Activated CD8-positive, alpha-beta memory T cell treated with anti-CD3 and anti-CD28 coated beads, Interleukin-2, amount 50 U/mL, for 1 hour (primary cell): ENCODE results near the gene CDH4.

ENCODE experiments used
- DNase-seq: peaks from one replicate; pipeline ENCODE4 v3.0.0-alpha.2; 2020; ENCODE audit errors: extremely low read depth

Gene CDH4

DNA sequence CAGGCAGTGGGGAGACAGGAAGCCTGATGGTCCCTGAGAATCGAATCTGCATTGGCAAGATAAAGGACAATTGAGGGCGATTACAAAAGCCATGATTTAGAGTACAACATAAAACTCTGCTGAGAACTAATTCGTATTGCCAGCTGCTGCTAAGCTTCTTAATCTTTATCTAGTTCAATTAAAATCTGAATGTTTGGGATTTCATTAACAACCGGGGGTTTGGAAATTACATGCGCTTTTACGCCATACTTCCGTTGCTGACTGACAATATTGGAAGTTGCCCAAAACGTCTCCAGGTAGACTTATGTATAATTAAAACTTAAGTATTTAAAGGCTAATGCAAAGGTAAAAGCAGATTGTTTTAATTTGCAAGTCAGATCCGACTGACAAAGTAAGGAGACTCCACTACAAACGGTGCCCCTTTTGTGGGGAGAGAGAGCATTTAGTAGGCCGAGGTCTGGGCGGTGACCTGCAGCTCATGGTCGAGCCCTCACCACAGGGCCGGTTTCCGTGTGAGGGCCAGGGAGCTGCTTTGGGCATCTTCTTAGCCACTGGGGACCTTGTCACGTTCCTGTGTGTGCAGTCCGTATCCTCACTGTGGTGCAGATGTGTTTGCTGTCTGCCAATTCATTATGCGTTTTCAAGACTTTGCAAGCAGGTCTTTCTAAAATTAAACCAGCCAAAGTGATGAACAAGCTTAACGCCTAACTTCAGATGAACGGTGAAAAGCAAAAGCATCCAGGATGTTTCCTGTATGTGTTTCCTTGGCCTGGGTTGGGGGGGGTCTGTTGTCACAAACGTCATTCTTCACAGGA lies 49.9 kb downstream of the CDH4 start:
- DNase-seq = no peak

DNA sequence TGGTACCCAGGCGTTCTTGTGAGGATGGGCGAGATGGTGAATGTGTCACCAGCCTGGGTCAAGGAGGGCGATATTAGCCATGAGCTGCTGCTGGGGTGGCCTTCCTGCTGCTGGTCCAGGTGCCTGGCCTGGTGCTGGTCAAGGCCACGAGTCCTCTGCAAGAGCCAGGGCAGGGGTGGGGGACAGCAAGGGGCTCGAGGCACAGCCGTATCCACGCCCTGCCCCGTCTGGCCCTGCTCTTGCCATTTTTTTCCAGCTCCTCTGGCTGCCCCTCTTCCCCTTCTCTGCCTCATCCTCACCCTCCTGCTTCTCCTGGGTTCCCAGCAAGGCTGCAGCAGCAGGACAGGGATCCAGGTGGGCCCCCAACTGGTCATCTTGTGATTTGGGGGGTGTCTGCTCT lies 51.2 kb downstream of the CDH4 start:
- no peak for DNase-seq

DNA sequence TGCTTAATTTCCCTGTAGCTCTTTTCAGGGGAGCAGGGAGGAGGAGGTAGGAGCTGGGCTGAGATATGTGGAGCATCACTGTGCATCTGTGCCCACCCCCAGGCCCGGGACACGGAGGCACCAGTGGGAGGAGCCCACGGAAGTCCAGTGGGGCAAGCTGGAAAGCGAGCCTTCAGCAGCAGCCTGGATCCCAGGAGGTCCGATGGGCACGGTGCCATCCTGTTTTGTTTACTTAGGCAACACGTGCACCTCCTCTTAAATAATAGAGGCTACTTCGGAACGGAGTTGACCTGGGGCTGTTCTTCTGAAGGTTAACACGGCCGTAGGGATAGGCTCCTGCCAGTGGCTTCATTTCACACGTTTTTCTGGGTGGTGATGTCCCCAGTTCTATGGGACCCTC lies 51.6 kb downstream of the CDH4 start:
- DNase-seq = no peak

DNA sequence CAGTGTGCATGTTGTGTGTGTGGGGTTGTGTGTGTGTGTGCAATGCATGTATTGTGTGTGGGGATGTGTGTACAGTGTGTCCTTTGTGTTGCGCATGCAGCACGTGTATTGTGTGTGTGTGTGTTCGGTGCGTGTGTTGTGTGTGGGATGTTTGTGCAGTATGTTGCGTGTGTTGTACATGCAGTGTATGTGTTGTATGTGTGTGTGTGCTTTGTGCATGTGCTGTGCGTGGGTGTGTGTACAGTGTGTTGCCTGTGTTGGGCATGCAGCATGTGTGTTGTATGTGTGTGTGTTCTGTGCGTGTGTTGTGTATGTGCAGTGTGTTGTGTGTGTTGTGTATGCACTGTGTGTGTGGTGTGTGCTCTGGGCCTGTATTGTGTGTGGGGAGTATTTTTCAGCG lies 52.7 kb downstream of the CDH4 start:
- no peak for DNase-seq

DNA sequence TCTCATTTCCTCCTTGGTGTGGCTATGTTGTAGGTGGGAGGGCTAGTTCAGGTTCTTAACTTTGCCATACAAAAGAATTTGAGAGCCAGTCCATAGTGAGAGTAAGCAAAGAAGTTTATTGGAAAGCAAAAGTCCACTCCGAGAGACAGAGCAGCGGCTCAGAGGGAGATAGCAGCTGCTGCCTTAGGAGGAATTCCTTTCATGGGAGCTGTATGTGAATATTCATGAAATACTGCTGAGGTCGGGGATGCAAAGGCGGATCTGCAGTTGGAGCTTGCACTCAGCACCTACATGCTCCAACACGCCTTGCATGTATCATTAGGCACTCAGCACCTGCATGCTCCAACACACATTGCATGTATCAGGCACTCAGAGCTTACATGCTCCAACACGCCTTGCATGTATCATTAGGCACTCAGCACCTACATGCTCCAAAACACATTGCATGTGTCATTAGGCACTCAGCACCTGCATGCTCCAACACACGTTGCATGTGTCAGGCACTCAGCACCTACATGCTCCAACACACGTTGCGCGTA lies 54.9 kb downstream of the CDH4 start:
- DNase-seq = no peak

DNA sequence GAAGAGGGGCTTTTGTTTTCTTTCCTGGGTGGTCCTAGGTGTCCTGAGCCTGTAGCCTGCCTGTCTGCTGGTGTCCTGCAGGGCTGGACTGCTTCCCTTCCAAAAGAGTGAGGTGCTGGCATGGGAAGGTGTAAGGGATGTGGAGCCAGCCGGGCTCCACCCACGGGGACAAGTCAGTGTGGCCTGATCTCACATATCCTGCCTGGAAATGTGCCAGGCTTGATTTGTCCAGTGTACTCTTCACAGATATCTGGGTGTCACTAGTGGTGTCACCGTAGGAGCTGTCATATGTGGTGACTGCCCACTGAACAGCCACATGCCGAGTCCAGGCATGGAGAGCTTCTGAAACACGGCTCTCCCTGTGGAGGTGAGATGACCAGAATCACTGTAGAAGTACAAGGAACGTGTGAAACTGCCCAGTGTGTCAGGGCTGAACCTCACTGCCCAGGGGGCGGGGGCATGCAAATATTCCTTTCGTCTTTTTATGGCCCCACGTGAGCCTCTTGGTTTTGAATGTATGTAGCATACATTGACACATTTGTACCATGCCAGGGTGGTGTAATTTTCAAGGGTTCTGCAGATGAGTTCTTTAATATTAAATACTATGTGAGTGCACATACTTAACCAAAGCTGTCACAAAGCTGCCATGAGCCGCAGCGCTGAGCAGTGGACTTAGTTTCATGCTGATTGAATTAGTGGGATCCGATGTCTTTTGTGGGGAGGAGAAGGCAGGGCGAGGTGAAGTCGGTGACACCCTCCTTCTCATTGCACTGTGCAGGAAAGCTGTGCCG lies 55.8 kb downstream of the CDH4 start:
- no peak for DNase-seq

DNA sequence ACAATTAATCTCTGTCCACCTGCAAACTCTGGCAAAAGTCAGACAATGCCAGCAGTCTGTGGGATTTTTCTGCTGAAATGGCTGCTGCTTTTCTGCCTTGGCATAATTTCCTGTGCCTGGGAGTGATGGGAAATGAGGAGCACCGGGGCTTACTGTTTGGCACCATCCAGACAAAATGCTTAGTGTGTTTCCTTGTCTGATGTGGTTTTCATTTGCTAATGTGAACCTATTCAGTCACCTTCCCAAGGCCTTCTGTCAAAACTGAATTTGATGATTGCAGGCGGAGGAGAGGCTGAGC lies 56.4 kb downstream of the CDH4 start:
- no peak for DNase-seq

DNA sequence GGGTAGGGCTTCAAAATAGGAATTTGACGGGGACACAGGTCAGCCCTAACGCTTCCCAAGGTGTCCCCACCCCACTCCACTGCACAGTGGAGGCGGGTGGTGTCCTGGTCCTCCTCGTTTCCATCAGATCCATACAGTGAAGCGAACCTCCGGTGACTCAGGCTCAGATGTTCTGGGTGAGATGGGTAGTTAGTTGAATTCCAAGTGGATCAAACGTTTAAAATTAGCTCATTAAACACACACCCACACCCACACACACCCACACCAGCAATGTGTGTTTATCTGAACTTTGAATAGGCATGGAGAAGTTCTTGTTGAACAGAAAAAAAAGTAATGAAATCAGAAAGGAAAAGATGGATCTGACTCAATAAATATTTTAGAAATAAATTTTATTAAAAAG lies 58.9 kb downstream of the CDH4 start:
- no peak for DNase-seq

DNA sequence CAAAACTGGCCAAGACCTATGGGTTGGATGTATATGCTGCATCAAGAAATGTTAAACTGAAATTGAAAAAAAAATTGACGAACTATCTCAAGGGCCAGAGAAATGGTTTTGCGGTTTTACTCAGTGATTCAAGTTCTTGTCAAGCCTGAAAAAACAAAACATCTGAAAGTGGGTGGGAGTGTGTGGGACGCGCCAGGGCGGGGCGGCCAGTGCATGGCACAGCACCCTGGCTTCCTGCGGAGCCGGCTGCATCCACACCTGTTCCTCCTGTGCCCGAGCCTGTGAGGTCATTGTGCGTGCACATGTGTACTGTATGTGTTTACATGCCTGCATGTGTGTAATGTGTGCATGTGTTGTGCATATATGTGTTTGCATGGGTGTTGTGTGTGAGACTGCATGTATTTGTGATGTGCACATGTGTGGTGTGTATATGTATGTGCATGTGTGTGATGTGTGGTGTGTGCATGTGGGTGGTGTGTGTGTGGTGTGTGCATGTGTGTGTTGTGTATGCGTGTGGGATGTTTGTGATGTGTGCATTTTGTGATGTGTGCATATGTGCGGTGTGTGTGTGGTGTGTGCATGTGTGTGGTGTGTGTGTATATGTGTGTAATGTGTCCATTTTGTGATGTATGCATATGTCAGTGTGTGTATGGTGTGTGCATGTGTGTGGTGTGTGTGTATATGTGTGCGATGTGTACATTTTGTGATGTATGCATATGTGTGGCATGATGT lies 59.8 kb downstream of the CDH4 start:
- no peak for DNase-seq

DNA sequence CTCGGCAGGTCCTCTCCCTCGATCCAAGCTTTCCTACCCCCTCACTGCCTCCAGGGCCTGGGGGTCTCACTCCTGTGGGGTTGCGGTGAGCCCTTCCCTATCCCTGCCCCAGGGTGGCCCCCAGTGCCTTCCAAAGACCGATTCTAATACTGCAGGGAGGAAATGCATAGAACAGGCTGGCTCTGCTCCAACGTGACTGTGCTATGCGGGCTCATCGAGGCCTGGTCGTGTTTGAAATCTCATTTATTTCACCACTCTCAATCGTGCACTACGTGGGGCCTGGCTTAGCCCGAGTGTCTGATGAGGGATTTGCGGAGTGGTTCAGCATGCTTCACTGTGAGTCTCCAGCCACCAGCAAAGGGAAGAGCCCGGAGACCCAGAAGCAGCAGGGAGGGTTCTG lies 60.9 kb downstream of the CDH4 start:
- no peak for DNase-seq

DNA sequence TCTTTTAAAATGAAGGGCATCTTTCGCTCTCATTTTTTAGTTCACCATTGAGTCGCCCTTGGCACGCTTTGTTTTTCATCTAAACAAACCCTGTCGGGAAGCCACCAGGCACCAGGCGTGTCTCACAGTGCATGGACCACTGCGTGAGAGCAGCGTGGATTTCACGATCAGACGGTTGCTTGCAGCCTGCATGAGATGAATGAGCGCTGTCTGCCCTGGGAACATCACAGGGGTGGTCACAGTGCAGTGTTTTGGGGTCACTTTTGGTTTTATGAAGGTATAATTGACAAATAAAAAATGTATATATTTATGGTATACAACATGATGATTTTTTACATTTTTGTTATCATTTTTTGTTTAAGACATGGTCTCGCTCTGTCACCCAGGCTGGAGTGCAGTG lies 61.3 kb downstream of the CDH4 start:
- no peak for DNase-seq

DNA sequence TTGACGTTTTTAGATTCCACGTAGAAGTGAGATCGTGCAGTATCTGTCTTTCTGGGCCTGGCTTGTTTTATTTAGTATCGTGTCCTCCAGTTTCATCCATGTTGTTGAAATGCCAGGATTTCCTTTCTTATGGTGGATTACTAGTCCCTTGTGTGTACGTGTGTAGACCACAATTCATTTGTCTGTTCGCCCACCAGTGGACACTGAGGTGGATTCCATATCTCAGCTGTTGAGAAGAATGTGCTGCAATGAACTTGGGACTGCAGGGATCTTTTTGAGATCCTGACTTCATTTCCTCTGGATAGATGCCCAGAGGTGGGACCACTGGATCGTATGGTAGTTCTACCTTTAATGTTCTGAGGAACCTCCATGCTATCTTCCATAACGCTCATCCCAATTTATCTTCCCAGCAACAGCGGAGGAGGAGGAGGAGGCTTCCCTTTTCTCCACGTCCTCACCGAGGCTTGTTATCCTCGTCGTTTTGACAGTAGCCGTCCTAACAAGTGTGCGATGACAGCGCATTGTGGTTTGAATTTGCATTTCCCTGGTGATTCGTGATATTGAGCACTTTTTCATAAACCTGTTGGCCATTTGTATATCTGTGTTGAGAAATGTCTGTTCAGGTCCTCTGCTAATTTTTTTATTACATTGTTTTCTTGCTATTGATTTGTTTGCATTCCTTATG lies 62.4 kb downstream of the CDH4 start:
- DNase-seq = no peak

DNA sequence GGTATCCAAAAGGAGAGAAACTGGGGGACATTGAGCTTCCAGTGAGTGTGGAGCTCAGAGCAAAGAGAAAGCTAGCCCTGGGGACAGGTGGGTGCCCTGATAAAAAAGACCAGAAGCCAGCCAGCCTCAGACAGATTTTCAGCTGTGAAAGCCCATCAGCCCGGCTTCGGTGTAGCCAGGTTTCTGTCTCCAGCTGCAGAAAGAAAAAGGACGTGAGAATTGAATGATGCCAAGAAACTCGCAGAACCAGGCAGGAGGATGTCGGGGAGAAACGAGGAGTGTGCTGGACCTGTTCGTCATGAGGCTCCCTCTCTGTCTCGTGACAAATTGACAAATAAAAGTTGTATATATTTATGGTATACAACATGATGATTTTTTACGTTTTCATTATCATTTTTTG lies 63.3 kb downstream of the CDH4 start:
- DNase-seq = no peak

DNA sequence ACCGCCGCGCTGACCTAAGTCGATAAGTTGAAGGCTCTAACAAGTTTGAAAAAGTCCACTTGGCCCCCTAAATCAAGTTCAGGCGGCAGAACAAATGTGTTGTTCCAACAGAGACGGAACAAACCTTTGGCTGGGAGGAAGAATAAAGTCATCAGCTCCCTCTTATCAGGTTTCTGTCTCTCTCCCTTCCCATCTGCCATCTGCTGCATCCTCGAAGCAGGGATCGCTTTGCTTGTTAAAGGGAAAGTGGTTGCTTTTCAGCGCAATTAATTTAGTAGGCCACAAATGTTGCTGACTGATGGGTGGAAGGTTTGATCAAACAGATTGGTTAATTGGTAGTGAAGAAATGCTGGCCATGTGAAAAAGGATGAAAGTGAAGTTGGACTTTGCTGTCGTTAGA lies 64.3 kb downstream of the CDH4 start:
- DNase-seq = no peak

DNA sequence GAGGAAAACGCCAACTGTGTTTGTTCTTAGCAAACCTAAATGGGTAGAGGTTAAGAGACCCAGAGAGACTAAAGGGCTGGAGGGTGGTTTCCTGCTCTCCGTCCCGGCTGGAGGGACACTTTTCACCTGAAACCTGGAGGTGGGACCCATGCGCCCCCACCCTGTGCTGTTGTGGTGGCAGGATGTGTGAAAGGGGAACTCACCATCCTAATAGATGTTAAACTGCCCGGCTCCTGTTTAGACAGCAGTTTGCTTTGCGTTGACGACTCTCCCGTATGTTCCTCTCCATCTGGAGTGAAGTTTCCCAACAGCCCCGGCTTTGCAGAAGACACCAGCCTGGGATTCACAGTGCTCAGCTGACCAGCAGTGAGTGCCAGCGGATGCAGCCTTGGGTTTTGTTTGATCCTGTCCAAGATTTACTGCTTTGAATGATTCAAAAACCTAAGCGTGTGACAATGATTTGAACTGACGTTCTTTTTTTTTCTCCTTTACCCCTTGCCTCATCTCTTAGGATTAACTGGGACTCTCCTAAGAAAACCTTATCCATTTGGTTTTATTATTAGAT lies 66.0 kb downstream of the CDH4 start:
- DNase-seq = no peak

DNA sequence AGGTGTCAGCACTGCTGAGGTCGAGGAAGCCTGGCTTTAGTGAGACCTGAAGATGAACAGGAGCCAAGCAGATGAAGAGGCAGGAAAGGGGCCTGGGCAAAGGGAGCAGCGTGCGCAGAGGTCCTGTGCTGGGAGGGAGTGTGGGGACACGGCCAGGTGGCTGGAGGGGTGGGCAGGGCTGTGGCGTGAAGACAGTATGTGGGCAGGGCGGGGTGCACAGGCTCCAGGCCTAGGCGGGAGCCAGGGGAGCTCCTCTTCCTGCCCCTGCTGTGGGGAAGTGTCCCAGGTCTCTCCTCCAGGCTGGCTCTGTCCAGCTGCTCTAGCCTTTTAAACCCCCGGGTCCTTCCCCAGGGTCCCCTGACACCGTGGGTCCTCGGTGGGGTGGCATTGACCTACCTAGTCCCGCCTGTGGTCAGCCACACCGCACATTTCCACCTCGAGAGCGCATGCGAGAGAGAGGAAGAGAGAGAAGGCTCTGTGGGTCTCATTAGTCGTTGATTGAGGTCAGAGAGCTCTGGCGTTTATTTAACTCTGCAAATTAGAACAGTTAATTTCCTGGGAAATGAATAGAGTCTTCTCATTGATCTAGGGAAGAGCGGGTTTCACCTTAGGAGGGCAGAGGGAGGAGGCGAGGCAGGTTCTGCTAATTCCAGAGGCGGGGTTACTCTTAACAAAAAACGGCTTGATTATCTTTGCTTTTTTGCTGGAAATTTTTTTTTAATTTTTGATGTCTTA lies 68.8 kb downstream of the CDH4 start:
- no peak for DNase-seq

DNA sequence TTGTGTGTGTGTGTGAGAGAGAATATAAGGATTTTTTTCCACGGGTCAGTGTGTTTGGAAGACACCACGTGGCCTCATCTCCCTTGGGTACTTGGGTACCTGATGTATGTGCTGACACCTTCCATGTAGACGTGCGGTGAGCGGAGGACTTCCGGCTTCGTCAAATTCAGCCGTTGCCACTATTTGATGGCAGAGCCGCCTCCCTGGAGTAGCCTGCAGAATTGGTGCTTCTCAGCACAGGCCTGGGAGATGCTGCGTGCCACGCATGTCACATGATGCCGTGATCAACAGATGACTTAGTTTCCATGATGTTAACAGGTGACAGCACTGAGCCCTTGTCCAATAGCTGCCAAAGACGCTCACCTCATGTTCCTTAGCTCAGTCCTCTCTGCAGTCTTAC lies 69.4 kb downstream of the CDH4 start:
- no peak for DNase-seq

DNA sequence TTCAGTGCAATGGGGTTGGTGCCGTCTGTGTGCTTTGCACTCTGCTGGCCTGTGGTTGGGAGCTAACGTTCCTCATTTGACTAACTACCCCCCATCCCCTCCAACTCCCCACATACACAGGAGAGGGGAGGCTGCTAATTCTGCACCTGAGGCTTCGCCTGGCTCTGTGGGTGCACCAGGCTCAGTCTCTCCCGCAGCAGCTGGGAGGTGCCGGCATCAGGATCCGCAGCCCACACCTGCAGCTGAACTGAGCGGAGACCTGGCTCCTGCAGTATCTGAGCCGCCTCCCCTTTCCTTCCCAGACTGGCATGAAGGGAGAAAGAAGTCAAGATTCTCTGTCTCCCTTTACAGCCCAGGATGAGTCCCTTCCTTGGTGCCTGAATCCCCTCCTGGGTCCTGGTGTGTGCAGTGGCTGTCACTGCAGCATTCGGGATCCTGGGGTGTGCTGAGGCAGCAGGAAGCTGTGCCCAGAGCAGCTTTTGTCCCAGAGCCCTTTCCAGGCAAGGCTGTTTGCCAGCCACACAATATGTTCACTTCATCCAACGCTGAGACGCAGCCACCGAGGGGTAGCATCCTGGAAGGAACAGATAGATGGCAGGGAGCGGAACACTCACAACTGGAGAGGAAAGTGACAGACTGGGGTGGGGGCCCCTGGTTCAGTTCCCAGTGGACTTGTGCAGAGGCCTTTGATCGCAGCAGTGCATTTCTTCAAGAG lies 70.2 kb downstream of the CDH4 start:
- DNase-seq = no peak

DNA sequence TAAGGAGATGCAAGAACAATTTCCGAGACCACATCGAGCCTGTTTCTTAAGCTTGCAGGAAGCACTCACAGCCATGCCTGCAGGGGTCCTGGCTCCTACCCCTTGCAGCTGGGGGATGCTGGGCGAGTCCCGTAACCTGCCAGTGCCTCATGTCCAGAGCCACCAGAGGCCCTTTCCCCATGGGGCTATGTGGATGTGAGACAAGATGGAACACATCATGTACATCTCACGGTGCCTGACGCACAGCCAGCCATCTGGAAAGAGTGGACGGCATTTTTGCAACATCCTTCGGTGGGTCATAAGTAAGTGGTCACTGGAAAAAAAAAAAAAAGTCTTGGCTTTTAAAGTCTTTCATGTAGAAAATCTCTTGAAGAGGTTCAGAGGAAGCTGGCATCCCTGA lies 72.8 kb downstream of the CDH4 start:
- no peak for DNase-seq

DNA sequence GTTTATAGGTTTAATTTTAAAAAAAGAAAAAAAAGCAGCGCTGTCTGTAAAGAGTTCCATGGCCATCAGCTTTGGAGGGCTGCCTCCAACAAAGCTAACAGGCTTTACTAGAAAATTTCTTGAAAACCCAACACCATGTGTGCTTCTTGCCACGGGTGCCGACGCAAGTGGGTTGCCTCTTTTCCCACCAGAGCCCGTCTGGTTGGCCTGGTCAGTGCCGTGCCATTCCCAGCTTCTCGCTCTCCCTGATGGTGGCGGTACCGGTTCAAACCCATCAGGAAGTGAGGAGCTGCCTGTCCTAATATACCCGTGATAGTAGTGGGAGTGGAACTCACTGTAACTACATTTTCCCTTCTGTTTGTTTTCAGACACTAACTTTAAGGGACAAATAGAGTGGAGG lies 73.7 kb downstream of the CDH4 start:
- DNase-seq = no peak
